Measurements from ENCODE around the gene ZNF324. TPM values are rescaled to one million over a fixed set of nuclear protein-coding genes. Genes with fewer than 3 reads are reported as not detected.
"Not testable (repeated sequence)": the region's sequence is repeated elsewhere in the genome, so short reads cannot be mapped to it uniquely, and the experiment has no call there.

Gene ZNF324
- total RNA-seq, 4 donors from 2014 or later = 12.9 to 21.8 (median 15.6) TPM

GRCh38 chr19:58499021-58499927 is 32.4 kb downstream of the ZNF324 start:
- Histone ChIP-seq H3K27me3 (no peaks in the 10 kb centered on the region), H3K27ac (replicated peaks in 1 of 4) (peak overlapping the region; percentile 72 to 85 (median 80)), H3K36me3 (no peaks in the 10 kb centered on the region), H3K9me3 (no peaks in the 10 kb centered on the region), H3K4me1 (peaks cover 16 to 29% (median 23%) of the 10 kb centered on the region in 4 donors), H3K4me3 (peak overlapping the region; percentile 55 to 66 (median 62))
- peak in 2 of 3 experiments; percentile 23 to 41 for TF ChIP-seq CTCF (IDR thresholded peaks at IDR 0.05)
- no peak for TF ChIP-seq EP300 (IDR thresholded peaks at IDR 0.05)
- TF ChIP-seq POLR2AphosphoS5 (IDR thresholded peaks at IDR 0.05) = peak; percentile 80 to 96
- intact Hi-C loops (cut with DNase I) = no loop called here
- peak; percentile 100 for DNase-seq (ENCODE audit: extremely low spot score)
- WGBS = 6% methylated on average over 12 of the region's 60 CpGs

- Histone ChIP-seq H3K4me1 (peaks cover 16 to 29% (median 23%) of the 10 kb centered on the region in 4 donors), H3K27me3 (no peaks in the 10 kb centered on the region), H3K27ac (replicated peaks in 1 of 4) (peak overlapping the region in 1 of 4 donors; percentile 75), H3K4me3 (peak overlapping the region; percentile 55 to 66 (median 62)), H3K9me3 (no peaks in the 10 kb centered on the region), H3K36me3 (no peaks in the 10 kb centered on the region)
- no peak for DNase-seq (ENCODE audit: extremely low spot score)
- intact Hi-C loops (cut with DNase I) = no loop called here
- TF ChIP-seq CTCF (IDR thresholded peaks at IDR 0.05) = no peak
- TF ChIP-seq POLR2AphosphoS5 (IDR thresholded peaks at IDR 0.05) = no peak
- no peak for TF ChIP-seq EP300 (IDR thresholded peaks at IDR 0.05)
- TF ChIP-seq POLR2A (IDR thresholded peaks at IDR 0.05; ENCODE audit: low read depth) = no peak
- 96% methylated on average over 6 of the region's 14 CpGs for WGBS
Measured at GRCh38 chr19:58500242-58500641, 33.4 kb downstream of the ZNF324 start.

GRCh38 chr19:58507602-58508223 is 40.8 kb downstream of the ZNF324 start:
- DNase-seq (ENCODE audit: extremely low spot score); H3K27ac ChIP-seq (replicated peaks in 1 of 4); H3K9me3 ChIP-seq; H3K27me3 ChIP-seq; H3K36me3 ChIP-seq; H3K4me1 ChIP-seq; H3K4me3 ChIP-seq; intact Hi-C loops (cut with DNase I): not testable (repeated sequence)
- 83% methylated on average over 7 of the region's 8 CpGs for WGBS

- no peak for TF ChIP-seq POLR2AphosphoS5 (IDR thresholded peaks at IDR 0.05)
- no peak for TF ChIP-seq CTCF (IDR thresholded peaks at IDR 0.05)
- TF ChIP-seq POLR2A (IDR thresholded peaks at IDR 0.05; ENCODE audit: low read depth) = no peak
- no peak for TF ChIP-seq EP300 (IDR thresholded peaks at IDR 0.05)
- peaks cover 10 to 19% (median 16%) of the 10 kb centered on the region in 4 donors for H3K4me1 ChIP-seq
- H3K9me3 ChIP-seq = no peaks in the 10 kb centered on the region
- 91% methylated on average over 7 of the region's 11 CpGs for WGBS
- no peak overlapping the region for H3K4me3 ChIP-seq
- no peaks in the 10 kb centered on the region for H3K27me3 ChIP-seq
- peaks cover 0 to 9% (median 4%) of the 10 kb centered on the region in 4 donors for H3K36me3 ChIP-seq
- intact Hi-C loops (cut with DNase I) = no loop called here
- H3K27ac ChIP-seq (replicated peaks in 1 of 4) = no peak overlapping the region
- DNase-seq (ENCODE audit: extremely low spot score) = no peak
Measured at GRCh38 chr19:58509731-58510083, 42.8 kb downstream of the ZNF324 start.

GRCh38 chr19:58510084-58510862 is 43.4 kb downstream of the ZNF324 start:
- H3K27ac ChIP-seq (replicated peaks in 1 of 4) = no peak overlapping the region
- WGBS = 86% methylated on average over 8 of the region's 8 CpGs
- TF ChIP-seq POLR2AphosphoS5 (IDR thresholded peaks at IDR 0.05) = no peak
- no peak for TF ChIP-seq EP300 (IDR thresholded peaks at IDR 0.05)
- no peak for TF ChIP-seq POLR2A (IDR thresholded peaks at IDR 0.05; ENCODE audit: low read depth)
- no peak for DNase-seq (ENCODE audit: extremely low spot score)
- H3K4me3 ChIP-seq = no peak overlapping the region
- H3K9me3 ChIP-seq = no peaks in the 10 kb centered on the region
- H3K36me3 ChIP-seq = peaks cover 0 to 14% (median 5%) of the 10 kb centered on the region in 4 donors
- peaks cover 16 to 22% (median 21%) of the 10 kb centered on the region in 4 donors for H3K4me1 ChIP-seq
- no peaks in the 10 kb centered on the region for H3K27me3 ChIP-seq
- intact Hi-C loops (cut with DNase I) = no loop called here

Data from esophagus muscularis mucosa (tissue), 4 donors.